Neural cell (in vitro differentiated cells): ENCODE measurements around the gene ENOX1. TPM values are rescaled to one million over a fixed set of nuclear protein-coding genes. Genes with fewer than 3 reads are reported as not detected.

Experiments used
- H2AFZ ChIP-seq: fragments of 200-600, 300-800 bp; sonication (generic), shearing (Covaris generic); 2 replicates; pipeline ENCODE4 v1.6.0; 2014; ENCODE audit warnings: low read depth, mild to moderate bottlenecking, antibody characterized with exemption, low read length, moderate library complexity
- H3F3A ChIP-seq: fragments of 200-600 bp; shearing (Covaris generic); 2 replicates; pipeline ENCODE4 v1.6.1; 2016; ENCODE audit warnings: mild to moderate bottlenecking, moderate library complexity, mixed read lengths, antibody characterized with exemption, low read length; ENCODE audit not compliant: insufficient read depth, poor library complexity, severe bottlenecking
- H3K27ac ChIP-seq: fragments of 200-600, 300-800 bp; sonication (generic), shearing (Covaris generic); 2 replicates; pipeline ENCODE4 v1.5.1; 2014; ENCODE audit warnings: mild to moderate bottlenecking, low read length, moderate library complexity
- H3K27me3 ChIP-seq: fragments of 300-800, 200-600 bp; sonication (generic), shearing (Covaris generic); 2 replicates; pipeline ENCODE4 v1.6.0; 2014; ENCODE audit warnings: mild to moderate bottlenecking, low read depth, low read length, moderate library complexity; ENCODE audit not compliant: insufficient read depth
- H3K36me3 ChIP-seq: fragments of 300-800, 200-600 bp; sonication (generic), shearing (Covaris generic); 2 replicates; pipeline ENCODE4 v1.5.1; 2014; ENCODE audit warnings: mild to moderate bottlenecking, antibody characterized with exemption, low read length, moderate library complexity; ENCODE audit not compliant: insufficient read depth
- H3K4me2 ChIP-seq: fragments of 300-800, 200-600 bp; sonication (generic), shearing (Covaris generic); 2 replicates; pipeline ENCODE4 v1.6.0; 2014; ENCODE audit warnings: mild to moderate bottlenecking, low read length
- H3K4me3 ChIP-seq: fragments of 300-800, 200-600 bp; sonication (generic), shearing (Covaris generic); 2 replicates; pipeline ENCODE4 v1.5.1; 2014; ENCODE audit warnings: mild to moderate bottlenecking, low read length, moderate library complexity
- H3K79me2 ChIP-seq: fragments of 200-600 bp; shearing (Covaris generic); replicated peaks from 2 replicates; pipeline ENCODE4 v1.6.0; 2014; ENCODE audit warnings: mild to moderate bottlenecking, low read length, moderate library complexity; ENCODE audit not compliant: insufficient read depth
- H3K9ac ChIP-seq: fragments of 300-800, 200-600 bp; sonication (generic), shearing (Covaris generic); 2 replicates; pipeline ENCODE4 v1.6.1; 2016; ENCODE audit warnings: mild to moderate bottlenecking, low read length, mixed read lengths
- H3K9me2 ChIP-seq: fragments of 200-600 bp; shearing (Covaris generic); 2 replicates; pipeline ENCODE4 v1.6.1; 2016; ENCODE audit warnings: mild to moderate bottlenecking, low read length, mixed read lengths; ENCODE audit not compliant: insufficient read depth
- H3K9me3 ChIP-seq: fragments of 200-600, 300-800 bp; sonication (generic), shearing (Covaris generic); 2 replicates; pipeline ENCODE4 v1.6.1; 2016; ENCODE audit warnings: mild to moderate bottlenecking, mixed run types, low read length, moderate library complexity, mixed read lengths
- H4K20me1 ChIP-seq: fragments of 200-600 bp; shearing (Covaris generic); 2 replicates; pipeline ENCODE4 v1.6.1; 2016; ENCODE audit warnings: mild to moderate bottlenecking, mixed run types; ENCODE audit not compliant: insufficient read depth
- CTCF ChIP-seq: fragments of 450-650 bp; IDR thresholded peaks from 2 replicates; pipeline ENCODE4 v1.5.1; 2014; ENCODE audit warnings: antibody characterized with exemption, mild to moderate bottlenecking, moderate library complexity; ENCODE audit not compliant: poor library complexity, severe bottlenecking
- EP300 ChIP-seq: fragments of 450-650 bp; conservative IDR thresholded peaks from 2 replicates; pipeline ENCODE4 v1.6.1; 2014; ENCODE audit warnings: antibody characterized with exemption, mild to moderate bottlenecking, moderate library complexity; ENCODE audit not compliant: poor library complexity, severe bottlenecking
- MXI1 ChIP-seq: fragments of 450-650 bp; conservative IDR thresholded peaks from 2 replicates; pipeline ENCODE4 v1.6.1; 2014; ENCODE audit warnings: antibody characterized with exemption, mild to moderate bottlenecking; ENCODE audit not compliant: poor library complexity, severe bottlenecking
- POLR2AphosphoS5 ChIP-seq: IDR thresholded peaks from 2 replicates; pipeline ENCODE4 v1.6.1; 2012
- RAD21 ChIP-seq: fragments of 450-650 bp; conservative IDR thresholded peaks from 2 replicates; pipeline ENCODE4 v1.6.1; 2014; ENCODE audit warnings: antibody characterized with exemption, mild to moderate bottlenecking, moderate library complexity
- REST ChIP-seq: IDR thresholded peaks from 2 replicates; pipeline ENCODE4 v1.6.1; 2012; ENCODE audit warnings: borderline replicate concordance
- SMC3 ChIP-seq: fragments of 450-650 bp; conservative IDR thresholded peaks from 2 replicates; pipeline ENCODE4 v1.6.1; 2014; ENCODE audit warnings: antibody characterized with exemption, mild to moderate bottlenecking, moderate library complexity; ENCODE audit not compliant: poor library complexity
- polyA plus RNA-seq: library from polyadenylated mRNA; depleted of rRNA; stranded (reverse); fragments of >200 nt; gene quantifications from 2 replicates; pipeline ENCODE4 v1.2.3, GENCODE V29; 2014

The ENOX1 gene
- polyA plus RNA-seq, 1 donor from 2014 or later = 42.6 TPM

DNA sequence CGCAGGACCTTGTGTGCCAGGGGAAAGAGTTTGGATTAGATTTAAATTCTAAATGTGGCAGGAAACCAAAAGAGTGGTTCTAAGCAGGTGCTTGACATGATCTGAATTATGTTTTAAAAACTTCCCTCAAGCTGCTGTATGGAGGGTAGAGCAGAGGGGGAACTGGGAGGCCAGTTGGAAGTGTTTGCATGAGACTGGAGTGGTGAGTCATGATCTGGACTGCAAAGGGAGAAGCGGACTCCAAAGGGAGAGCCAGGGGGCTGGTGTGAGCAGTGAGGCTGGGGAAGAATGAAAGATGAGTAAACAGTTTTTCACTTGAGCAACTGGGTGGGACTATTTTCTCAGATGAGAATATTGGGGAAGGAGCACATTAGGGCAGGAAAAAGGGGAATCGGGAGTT, 557.3 kb downstream of the ENOX1 start:
- no peak overlapping the region for H3K9ac ChIP-seq
- H3K36me3 ChIP-seq = no peaks in the 10 kb centered on the region
- no peaks in the 10 kb centered on the region for H3K9me2 ChIP-seq
- H4K20me1 ChIP-seq = no peaks in the 10 kb centered on the region
- no peaks in the 10 kb centered on the region for H3K9me3 ChIP-seq
- no peak overlapping the region for H3K4me2 ChIP-seq
- no peaks in the 10 kb centered on the region for H3K79me2 ChIP-seq
- H3K27me3 ChIP-seq = no peaks in the 10 kb centered on the region
- no peak overlapping the region for H2AFZ ChIP-seq
- no peaks in the 10 kb centered on the region for H3F3A ChIP-seq
- no peak for TF ChIP-seq EP300
- no peak for TF ChIP-seq SMC3
- no peak for TF ChIP-seq RAD21
- no peak for TF ChIP-seq CTCF
- no peak for TF ChIP-seq REST
- no peak for TF ChIP-seq POLR2AphosphoS5
- no peak overlapping the region for H3K4me3 ChIP-seq
- no peak overlapping the region for H3K27ac ChIP-seq

DNA sequence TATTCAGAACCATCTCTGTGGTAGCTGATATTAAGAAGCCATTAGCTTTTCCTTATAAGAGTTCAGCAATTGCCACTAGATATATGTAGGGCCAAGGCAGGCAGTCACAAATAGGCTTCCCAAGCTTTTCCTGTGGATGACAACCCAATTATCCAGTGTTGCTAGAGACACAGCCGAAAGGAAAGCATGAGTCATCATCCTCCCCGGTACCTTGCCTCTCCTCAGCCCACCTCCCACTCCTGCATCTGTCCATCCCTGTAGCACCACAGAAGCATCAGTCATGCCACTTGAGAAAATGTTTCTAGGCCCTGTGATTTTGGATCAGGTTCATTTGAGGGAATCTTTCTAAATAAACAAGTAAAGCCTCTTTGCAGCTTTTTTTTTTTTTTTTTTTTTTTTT, 559.1 kb downstream of the ENOX1 start:
- Histone ChIP-seq H4K20me1 (no peaks in the 10 kb centered on the region), H3K36me3 (peaks cover 7% of the 10 kb centered on the region), H3K79me2 (no peaks in the 10 kb centered on the region), H3K4me2 (no peak overlapping the region), H3F3A (no peaks in the 10 kb centered on the region), H3K9me2 (no peaks in the 10 kb centered on the region), H2AFZ (no peak overlapping the region), H3K4me3 (no peak overlapping the region), H3K9me3 (no peaks in the 10 kb centered on the region), H3K9ac (no peak overlapping the region), H3K27me3 (no peaks in the 10 kb centered on the region), H3K27ac (no peak overlapping the region)
- no peak for TF ChIP-seq CTCF
- TF ChIP-seq REST = no peak
- no peak for TF ChIP-seq MXI1
- TF ChIP-seq POLR2AphosphoS5 = no peak
